ENCODE results near the gene PRMT3. TPM values are rescaled to one million over a fixed set of nuclear protein-coding genes. Genes with fewer than 3 reads are reported as not detected.

The PRMT3 gene
- total and polyA plus RNA-seq, 2 of the 4 experiments (the other 2 are of a cell fraction): 8.8 to 11.3 TPM

DNA sequence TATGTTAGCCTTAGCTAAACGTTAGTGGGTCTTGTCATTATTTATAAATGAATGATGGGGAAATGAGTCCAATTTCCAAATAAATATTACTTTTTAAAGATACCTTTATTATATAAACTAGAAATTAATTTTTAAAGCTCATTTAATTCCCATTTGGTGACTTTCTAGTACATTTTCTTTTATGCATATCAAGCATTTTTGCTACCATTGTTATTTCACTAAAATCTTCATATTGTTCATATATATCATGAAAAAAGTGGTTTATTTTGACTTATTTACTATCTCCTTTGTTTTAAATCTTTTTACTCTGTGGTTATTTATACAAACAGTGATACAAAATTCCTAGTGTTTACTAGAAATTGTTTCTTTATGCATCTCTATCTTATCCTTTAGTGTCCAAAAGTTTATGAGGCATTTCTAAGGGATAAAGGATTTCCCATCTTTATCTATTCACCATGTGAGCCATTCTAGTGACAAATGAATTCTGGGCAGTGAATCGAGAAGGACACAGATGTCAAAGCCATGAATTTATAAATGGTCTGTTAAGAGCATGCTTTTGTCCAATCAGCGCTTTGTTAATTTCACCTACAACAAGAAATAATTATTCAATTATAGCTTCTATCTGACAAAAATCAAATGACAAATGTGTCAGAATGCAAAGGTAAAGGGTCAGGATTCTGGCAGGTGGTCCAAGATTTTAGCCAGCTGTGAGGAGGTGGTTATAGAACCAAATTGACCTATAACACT is 70.6 kb downstream of the PRMT3 start:
- Histone ChIP-seq H3K23ac (ENCODE audit: low read depth, low read length) (no peak overlapping the region), H3K27me3 (ENCODE audit: control insufficient read depth, insufficient read depth, low read length) (no peaks in the 10 kb centered on the region), H3K36me3 (ENCODE audit: control insufficient read depth, insufficient read depth, low read length) (no peaks in the 10 kb centered on the region), H3K4me1 (ENCODE audit: control insufficient read depth, insufficient read depth, low read length) (no peaks in the 10 kb centered on the region), H3K4ac (ENCODE audit: low read depth, low read length) (no peak overlapping the region), H2BK15ac (ENCODE audit: low read depth, low read length) (no peak overlapping the region), H3K4me2 (ENCODE audit: low read depth, low read length) (no peak overlapping the region), H4K5ac (ENCODE audit: low read depth, low read length) (no peak overlapping the region), H2AK9ac (replicated peaks; ENCODE audit: low read depth, low read length, poor library complexity) (no peak overlapping the region), H3K9ac (ENCODE audit: low read depth, low read length) (no peak overlapping the region), H3K79me1 (ENCODE audit: low read depth in 1 of 2, low read length in 2 of 2) (no peaks in the 10 kb centered on the region), H2BK5ac (ENCODE audit: low read depth, low read length, poor library complexity, severe bottlenecking) (no peak overlapping the region), H3K9me1 (ENCODE audit: insufficient read depth, low read length) (no peaks in the 10 kb centered on the region), H3K4me3 (ENCODE audit: insufficient read depth, low read depth, low read length) (no peak overlapping the region), H2AK5ac (ENCODE audit: low read depth, low read length) (no peak overlapping the region), H3K27ac (ENCODE audit: insufficient read depth, low read length) (no peak overlapping the region), H3K18ac (ENCODE audit: low read depth, low read length) (no peak overlapping the region), H4K91ac (ENCODE audit: insufficient read depth, low read depth, low read length) (no peak overlapping the region), H2BK20ac (ENCODE audit: low read depth, low read length) (no peak overlapping the region), H3K9me3 (ENCODE audit: control insufficient read depth, insufficient read depth, low read length) (no peaks in the 10 kb centered on the region), H3K14ac (replicated peaks; ENCODE audit: low read depth, low read length) (no peak overlapping the region), H4K8ac (ENCODE audit: low read depth in 2 of 2, low read length in 2 of 2) (no peak overlapping the region), H2BK120ac (ENCODE audit: low read depth, low read length) (no peak overlapping the region), H2AFZ (replicated peaks; ENCODE audit: low read length, poor library complexity) (no peak overlapping the region), H3K56ac (ENCODE audit: extremely low read depth, insufficient read depth, low read length) (no peak overlapping the region), H4K20me1 (ENCODE audit: insufficient read depth, low read length) (no peaks in the 10 kb centered on the region)
- no CpG with 5 or more reads among the region's 3 CpGs for WGBS, 2 experiments (ENCODE audit: extremely low coverage in 2 of 2, insufficient read length in 1 of 2)
- dilution Hi-C loops (cut with HindIII; ENCODE audit: low sequenced_read_pairs, unreplicated experiment): no loop called here
- in situ Hi-C loops (cut with MboI; ENCODE audit: low sequenced_read_pairs): no loop called here
- DNase-seq (no peak), ATAC-seq (ENCODE audit: low read depth) (no peak)
- TF ChIP-seq RFX5 (IDR thresholded peaks at IDR 0.05; ENCODE audit: low read depth, low read length): no peak
- BruUV-seq (replicated peaks): no TSS peak
- ChIA-PET POLR2A (ENCODE audit: unreplicated experiment) (no interaction called here), CTCF (no interaction called here)
- intact Hi-C loops (cut with micrococcal nuclease): loop anchor here (10.0 kb wide), 1 partner anchor 137 kb away; the partner anchor contains the start of gene SLC6A5
